IPS DF 4.7 (cell line): ENCODE results near the gene THUMPD1.
"Not testable (repeated sequence)": the region's sequence is repeated elsewhere in the genome, so short reads cannot be mapped to it uniquely, and the experiment has no call there.

Source experiments
- DNase-seq: peaks from one replicate; pipeline ENCODE4 v3.0.0-alpha.2; 2013; ENCODE audit warnings: low spot score; ENCODE audit errors: extremely low read depth

The THUMPD1 gene

GRCh38 chr16:20741554-20742285, at the start of gene THUMPD1:
TSS of gene THUMPD1 (minus strand) at chr16:20741818. CDS start at chr16:20741739, 79 bp downstream.
- DNase-seq = no peak

GRCh38 chr16:20789130-20789529, 47.5 kb upstream of the THUMPD1 start:
- no peak for DNase-seq

- DNase-seq = no peak
These were observed 42.6 kb upstream of the THUMPD1 start for GRCh38 chr16:20784204-20784603.

GRCh38 chr16:20782470-20782869, 40.9 kb upstream of the THUMPD1 start:
- no peak for DNase-seq

- DNase-seq = no peak
These were observed 40.1 kb upstream of the THUMPD1 start for GRCh38 chr16:20781697-20782096.

- DNase-seq = no peak
These were observed 33.2 kb upstream of the THUMPD1 start for GRCh38 chr16:20774703-20775362.

GRCh38 chr16:20773679-20774078, 32.1 kb upstream of the THUMPD1 start:
- no peak for DNase-seq

GRCh38 chr16:20768818-20769217, 27.2 kb upstream of the THUMPD1 start:
- no peak for DNase-seq

- DNase-seq = no peak
These were observed 26.5 kb upstream of the THUMPD1 start for GRCh38 chr16:20768121-20768520.

- DNase-seq = no peak
These were observed 26.0 kb upstream of the THUMPD1 start for GRCh38 chr16:20767577-20767976.

GRCh38 chr16:20766294-20766693, 24.7 kb upstream of the THUMPD1 start:
- DNase-seq = no peak

GRCh38 chr16:20765732-20766131, 24.1 kb upstream of the THUMPD1 start:
- DNase-seq = no peak

GRCh38 chr16:20764448-20764847, 22.8 kb upstream of the THUMPD1 start:
- DNase-seq = not testable (repeated sequence)

- DNase-seq = no peak
These were observed 22.0 kb upstream of the THUMPD1 start, which contains the start of gene ACSM3 for GRCh38 chr16:20763461-20764232. TSS of gene ACSM3 (plus strand) at chr16:20764014. CDS start at chr16:20770035, 6,021 bp downstream.

- DNase-seq = no peak
These were observed 20.9 kb upstream of the THUMPD1 start for GRCh38 chr16:20762404-20763123.

GRCh38 chr16:20761175-20761574, 19.6 kb upstream of the THUMPD1 start:
- DNase-seq = no peak

- DNase-seq = no peak
These were observed 18.7 kb upstream of the THUMPD1 start for GRCh38 chr16:20760346-20760745.

- not testable (repeated sequence) for DNase-seq
These were observed 14.2 kb upstream of the THUMPD1 start for GRCh38 chr16:20755799-20756198.

GRCh38 chr16:20755238-20755637, 13.6 kb upstream of the THUMPD1 start:
- no peak for DNase-seq

- no peak for DNase-seq
These were observed 12.1 kb upstream of the THUMPD1 start for GRCh38 chr16:20753727-20754126.

GRCh38 chr16:20750558-20750957, 8.9 kb upstream of the THUMPD1 start:
- no peak for DNase-seq
